Hepatocyte (in vitro differentiated cells): ENCODE data around the gene SYN1. TPM values are rescaled to one million over a fixed set of nuclear protein-coding genes. Genes with fewer than 3 reads are reported as not detected.

Experiments
- DNase-seq: peaks from one replicate; pipeline ENCODE4 v3.0.0-alpha.2; 2016; ENCODE audit warnings: low spot score
- H2AFZ ChIP-seq: fragments of 200-600 bp; sonication (generic); 2 replicates; pipeline ENCODE4 v1.6.0; 2016; ENCODE audit warnings: antibody characterized with exemption, mild to moderate bottlenecking
- H3K27ac ChIP-seq: fragments of 200-600 bp; sonication (generic); 2 replicates; pipeline ENCODE4 v1.5.1; 2016; ENCODE audit warnings: mild to moderate bottlenecking
- H3K27me3 ChIP-seq: fragments of 200-600 bp; sonication (generic); 2 replicates; pipeline ENCODE4 v1.6.1; 2016
- H3K36me3 ChIP-seq: fragments of 200-600 bp; sonication (generic); replicated peaks from 2 replicates; pipeline ENCODE4 v1.5.1; 2016; ENCODE audit warnings: low read depth; ENCODE audit not compliant: insufficient read depth
- H3K4me1 ChIP-seq: fragments of 200-600 bp; sonication (generic); 2 replicates; pipeline ENCODE4 v1.5.1; 2016; ENCODE audit warnings: mild to moderate bottlenecking, moderate library complexity; ENCODE audit not compliant: insufficient read depth
- H3K4me2 ChIP-seq: fragments of 200-600 bp; sonication (generic); 2 replicates; pipeline ENCODE4 v1.6.0; 2016
- H3K4me3 ChIP-seq: fragments of 200-600 bp; sonication (generic); 2 replicates; pipeline ENCODE4 v1.5.1; 2016; ENCODE audit warnings: mild to moderate bottlenecking
- H3K79me2 ChIP-seq: fragments of 200-600 bp; sonication (generic); 2 replicates; pipeline ENCODE4 v1.6.0; 2017; ENCODE audit warnings: mild to moderate bottlenecking
- H3K9me2 ChIP-seq: fragments of 200-600 bp; sonication (generic); replicated peaks from 2 replicates; pipeline ENCODE4 v1.6.0; 2017; ENCODE audit warnings: mild to moderate bottlenecking; ENCODE audit not compliant: insufficient read depth
- H3K9me3 ChIP-seq: fragments of 200-600 bp; sonication (generic); 2 replicates; pipeline ENCODE4 v1.5.1; 2016; ENCODE audit warnings: low read depth, mild to moderate bottlenecking
- H4K20me1 ChIP-seq: fragments of 200-600 bp; sonication (generic); 2 replicates; pipeline ENCODE4 v1.6.0; 2016; ENCODE audit warnings: mild to moderate bottlenecking; ENCODE audit not compliant: insufficient read depth, poor library complexity, severe bottlenecking
- EZH2 ChIP-seq: fragments of 200-600 bp; sonication (generic); IDR thresholded peaks from 2 replicates; pipeline ENCODE4 v1.6.1; 2016; ENCODE audit warnings: antibody characterized with exemption, mild to moderate bottlenecking, borderline replicate concordance
- EZH2phosphoT487 ChIP-seq: fragments of 200-600 bp; sonication (generic); IDR thresholded peaks from one replicate; pipeline ENCODE4 v1.6.1; 2018; ENCODE audit warnings: antibody characterized with exemption, mild to moderate bottlenecking, low read depth, moderate library complexity; ENCODE audit not compliant: unreplicated experiment, severe bottlenecking
- WGBS: methylation state at CpG from one replicate; pipeline ENCODE4 v1.1.6; 2016; ENCODE audit warnings: low lambda C conversion rate; ENCODE audit errors: missing lambda C conversion rate; 5-methylcytosine and 5-hydroxymethylcytosine counted together
- polyA plus RNA-seq: library from polyadenylated mRNA; unstranded; fragments of >200 nt; fragmentation: Nextera tagmentation; extraction: Ambion mirVana; gene quantifications from 2 replicates; pipeline ENCODE4 v1.2.1, GENCODE V29; 2016
- total RNA-seq: library from RNA; depleted of rRNA; stranded (reverse); fragments of >200 nt; gene quantifications from 2 replicates; pipeline ENCODE4 v1.2.3, GENCODE V29; 2014
- TF ChIP-seq, protein P1 (sequence below): fragments of 200-600 bp; sonication (generic); IDR thresholded peaks from 2 replicates; pipeline ENCODE4 v1.5.1; 2016; ENCODE audit warnings: antibody characterized with exemption, mild to moderate bottlenecking; ENCODE audit not compliant: poor library complexity

SYN1 gene
- total and polyA plus RNA-seq, 2 experiments from 2014 or later: 0.43 to 3.7 TPM

DNA sequence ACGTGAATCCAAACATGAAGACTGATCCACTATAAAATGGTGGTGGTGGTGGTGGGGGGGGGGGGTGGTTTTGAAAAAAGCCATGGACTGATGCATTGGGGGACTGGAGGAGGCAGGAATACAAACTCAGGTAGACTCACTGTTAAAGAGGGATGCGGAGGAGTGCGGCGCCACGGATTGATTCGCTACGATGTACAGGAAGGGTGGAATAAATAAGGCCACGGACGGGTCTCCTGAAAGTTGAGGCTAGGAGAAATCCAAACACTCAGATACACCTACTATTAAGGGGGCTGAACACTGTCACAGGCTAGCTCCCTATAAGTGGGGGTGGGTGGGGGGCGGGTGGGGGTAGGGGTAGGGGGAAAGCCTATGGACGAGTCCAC, 30.1 kb upstream of the SYN1 start:
- TF ChIP-seq EZH2: no peak
- TF ChIP-seq, protein P1, sequence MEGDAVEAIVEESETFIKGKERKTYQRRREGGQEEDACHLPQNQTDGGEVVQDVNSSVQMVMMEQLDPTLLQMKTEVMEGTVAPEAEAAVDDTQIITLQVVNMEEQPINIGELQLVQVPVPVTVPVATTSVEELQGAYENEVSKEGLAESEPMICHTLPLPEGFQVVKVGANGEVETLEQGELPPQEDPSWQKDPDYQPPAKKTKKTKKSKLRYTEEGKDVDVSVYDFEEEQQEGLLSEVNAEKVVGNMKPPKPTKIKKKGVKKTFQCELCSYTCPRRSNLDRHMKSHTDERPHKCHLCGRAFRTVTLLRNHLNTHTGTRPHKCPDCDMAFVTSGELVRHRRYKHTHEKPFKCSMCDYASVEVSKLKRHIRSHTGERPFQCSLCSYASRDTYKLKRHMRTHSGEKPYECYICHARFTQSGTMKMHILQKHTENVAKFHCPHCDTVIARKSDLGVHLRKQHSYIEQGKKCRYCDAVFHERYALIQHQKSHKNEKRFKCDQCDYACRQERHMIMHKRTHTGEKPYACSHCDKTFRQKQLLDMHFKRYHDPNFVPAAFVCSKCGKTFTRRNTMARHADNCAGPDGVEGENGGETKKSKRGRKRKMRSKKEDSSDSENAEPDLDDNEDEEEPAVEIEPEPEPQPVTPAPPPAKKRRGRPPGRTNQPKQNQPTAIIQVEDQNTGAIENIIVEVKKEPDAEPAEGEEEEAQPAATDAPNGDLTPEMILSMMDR: no peak
- TF ChIP-seq EZH2phosphoT487: no peak
- H3K4me2 ChIP-seq: peak overlapping the region; percentile 77
- H3K27me3 ChIP-seq: no peaks in the 10 kb centered on the region
- no peaks in the 10 kb centered on the region for H3K36me3 ChIP-seq
- H3K79me2 ChIP-seq: peaks cover 18% of the 10 kb centered on the region
- H3K9me2 ChIP-seq: no peaks in the 10 kb centered on the region
- peak overlapping the region; percentile 36 for H3K4me3 ChIP-seq
- no peak overlapping the region for H2AFZ ChIP-seq
- H4K20me1 ChIP-seq: no peaks in the 10 kb centered on the region
- H3K27ac ChIP-seq: peak overlapping the region; percentile 91
- no peaks in the 10 kb centered on the region for H3K9me3 ChIP-seq
- 57% methylated on average over 8 of the region's 11 CpGs for WGBS
- H3K4me1 ChIP-seq: peaks cover 3% of the 10 kb centered on the region
- no peak for DNase-seq

DNA sequence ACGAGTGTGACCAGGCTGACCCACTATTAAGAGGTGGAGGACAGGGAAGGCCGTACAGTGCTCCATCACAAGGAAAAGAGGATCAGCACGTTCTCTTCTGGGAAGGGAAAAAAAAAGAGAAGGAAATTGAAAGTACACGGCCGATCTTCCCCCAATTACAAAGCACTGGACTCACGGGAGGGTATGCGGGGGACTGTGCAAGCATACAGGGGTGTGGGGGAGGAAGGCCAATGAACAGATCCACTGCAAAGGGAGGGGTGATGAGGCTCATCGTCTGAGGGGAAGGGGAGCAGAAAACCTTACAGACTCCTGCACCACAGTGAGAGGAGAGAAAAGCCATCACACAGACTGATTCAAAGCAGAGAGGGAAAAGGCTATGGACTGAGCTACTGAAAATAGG, 29.6 kb upstream of the SYN1 start:
- Histone ChIP-seq H3K9me2 (no peaks in the 10 kb centered on the region), H3K27me3 (no peaks in the 10 kb centered on the region), H4K20me1 (no peaks in the 10 kb centered on the region), H3K9me3 (no peaks in the 10 kb centered on the region), H3K27ac (no peak overlapping the region), H3K4me1 (peaks cover 3% of the 10 kb centered on the region), H3K79me2 (peaks cover 18% of the 10 kb centered on the region), H3K4me3 (peak overlapping the region; percentile 6), H3K4me2 (peak overlapping the region; percentile 77), H3K36me3 (no peaks in the 10 kb centered on the region), H2AFZ (no peak overlapping the region)
- 61% methylated on average over 8 of the region's 8 CpGs for WGBS
- no peak for TF ChIP-seq EZH2phosphoT487
- DNase-seq: no peak

DNA sequence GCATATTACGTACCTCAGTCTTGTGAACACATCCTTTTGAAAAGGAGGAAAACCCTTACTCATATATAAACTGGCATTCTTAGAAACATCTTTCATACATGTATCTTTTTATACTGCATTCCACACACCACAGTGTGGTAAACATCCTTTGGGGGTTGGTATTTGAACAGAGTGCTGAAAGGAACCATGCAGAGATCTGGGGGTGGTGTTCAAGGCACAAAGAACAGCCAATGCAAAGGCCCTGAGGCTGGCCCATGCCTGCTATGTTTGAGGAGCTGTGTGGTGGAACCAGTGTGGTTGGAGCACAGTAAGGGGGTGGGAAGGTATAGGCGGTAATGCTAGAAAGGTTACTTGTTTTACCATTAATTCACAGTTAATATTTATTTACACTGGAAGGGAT, 28.7 kb upstream of the SYN1 start:
- 76% methylated on average over 2 of the region's 2 CpGs for WGBS
- no peaks in the 10 kb centered on the region for H3K9me2 ChIP-seq
- H3K27ac ChIP-seq: no peak overlapping the region
- DNase-seq: no peak
- no peak overlapping the region for H3K4me3 ChIP-seq
- H4K20me1 ChIP-seq: no peaks in the 10 kb centered on the region
- peaks cover 22% of the 10 kb centered on the region for H3K79me2 ChIP-seq
- H3K27me3 ChIP-seq: no peaks in the 10 kb centered on the region
- H3K4me2 ChIP-seq: peak overlapping the region; percentile 77
- TF ChIP-seq EZH2 (no peak), EZH2phosphoT487 (no peak)
- TF ChIP-seq, protein P1: no peak
- peaks cover 3% of the 10 kb centered on the region for H3K4me1 ChIP-seq
- no peaks in the 10 kb centered on the region for H3K36me3 ChIP-seq
- no peaks in the 10 kb centered on the region for H3K9me3 ChIP-seq
- no peak overlapping the region for H2AFZ ChIP-seq

DNA sequence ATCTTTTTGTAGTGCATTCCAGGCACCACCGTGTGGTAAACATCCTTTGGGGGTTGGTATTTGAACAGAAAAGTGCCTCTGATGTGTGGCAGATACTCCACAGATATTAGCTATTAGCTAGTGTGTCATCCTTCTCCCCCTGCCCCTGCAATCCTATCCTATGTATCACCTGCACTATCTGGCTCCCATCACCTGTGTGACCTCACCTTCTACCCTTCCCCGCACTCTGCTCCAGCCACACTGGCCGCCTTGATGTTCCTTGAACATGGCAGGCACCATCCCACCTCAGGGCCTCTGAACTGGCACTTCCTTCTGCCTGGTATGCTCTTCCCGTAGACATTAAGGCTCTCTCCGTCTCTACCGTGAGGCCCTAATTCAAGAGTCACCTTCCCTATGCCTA, 27.0 kb upstream of the SYN1 start:
- Histone ChIP-seq H4K20me1 (no peaks in the 10 kb centered on the region), H3K4me1 (peaks cover 2% of the 10 kb centered on the region), H3K9me2 (no peaks in the 10 kb centered on the region), H3K27me3 (no peaks in the 10 kb centered on the region), H3K79me2 (peaks cover 27% of the 10 kb centered on the region), H2AFZ (no peak overlapping the region), H3K27ac (no peak overlapping the region), H3K4me3 (no peak overlapping the region), H3K36me3 (no peaks in the 10 kb centered on the region), H3K9me3 (no peaks in the 10 kb centered on the region), H3K4me2 (no peak overlapping the region)
- 73% methylated on average over 6 of the region's 6 CpGs for WGBS
- DNase-seq: no peak
- TF ChIP-seq, protein P1: no peak
- TF ChIP-seq EZH2 (no peak), EZH2phosphoT487 (no peak)
